Kasumi-1 (cell line): ENCODE data around the gene PDE11A.
"Not testable (repeated sequence)": the region's sequence is repeated elsewhere in the genome, so short reads cannot be mapped to it uniquely, and the experiment has no call there.

Experiments
- DNase-seq, 2 experiments: peaks; one replicate each; lab custom pipeline; 2025; lab: John Stamatoyannopoulos, UW

PDE11A gene

DNA sequence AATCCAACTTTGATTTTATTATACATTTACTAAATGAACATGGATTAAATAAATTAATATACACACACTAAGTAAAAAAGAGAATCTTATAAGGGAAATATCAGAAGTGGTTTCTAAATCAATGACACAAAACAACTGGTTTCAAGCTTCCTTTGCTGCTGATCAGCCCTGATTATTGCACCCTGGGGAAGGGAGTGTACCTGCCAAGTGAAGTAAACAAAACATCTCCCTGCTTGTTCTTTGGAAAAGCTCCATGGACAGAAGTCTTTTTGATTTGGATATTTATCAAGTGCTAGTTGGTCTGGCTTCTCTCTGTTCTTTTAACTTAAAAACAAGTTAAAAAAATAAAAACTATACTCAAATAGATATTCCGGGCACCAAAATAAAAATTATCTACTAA, 190.1 kb downstream of the PDE11A start:
- no peak for DNase-seq

DNA sequence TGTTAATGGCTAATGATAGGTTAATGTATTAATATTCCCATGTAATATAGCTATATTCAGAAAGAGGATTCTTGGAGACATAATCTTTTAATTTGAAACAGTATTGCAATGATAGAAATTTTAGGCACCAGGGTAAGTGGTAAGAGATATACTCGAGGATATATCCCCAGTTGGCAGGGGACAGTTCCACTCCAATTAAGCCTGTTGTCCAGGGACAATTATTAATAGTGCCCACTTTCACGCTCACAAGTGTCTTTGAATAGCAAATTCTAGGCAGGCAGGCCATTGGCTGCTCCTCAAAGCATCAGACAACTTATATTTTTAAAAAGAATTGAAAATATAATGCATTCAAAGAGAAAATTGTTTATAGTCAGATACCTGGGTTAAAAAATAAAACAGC, 190.7 kb downstream of the PDE11A start:
- no peak for DNase-seq

DNA sequence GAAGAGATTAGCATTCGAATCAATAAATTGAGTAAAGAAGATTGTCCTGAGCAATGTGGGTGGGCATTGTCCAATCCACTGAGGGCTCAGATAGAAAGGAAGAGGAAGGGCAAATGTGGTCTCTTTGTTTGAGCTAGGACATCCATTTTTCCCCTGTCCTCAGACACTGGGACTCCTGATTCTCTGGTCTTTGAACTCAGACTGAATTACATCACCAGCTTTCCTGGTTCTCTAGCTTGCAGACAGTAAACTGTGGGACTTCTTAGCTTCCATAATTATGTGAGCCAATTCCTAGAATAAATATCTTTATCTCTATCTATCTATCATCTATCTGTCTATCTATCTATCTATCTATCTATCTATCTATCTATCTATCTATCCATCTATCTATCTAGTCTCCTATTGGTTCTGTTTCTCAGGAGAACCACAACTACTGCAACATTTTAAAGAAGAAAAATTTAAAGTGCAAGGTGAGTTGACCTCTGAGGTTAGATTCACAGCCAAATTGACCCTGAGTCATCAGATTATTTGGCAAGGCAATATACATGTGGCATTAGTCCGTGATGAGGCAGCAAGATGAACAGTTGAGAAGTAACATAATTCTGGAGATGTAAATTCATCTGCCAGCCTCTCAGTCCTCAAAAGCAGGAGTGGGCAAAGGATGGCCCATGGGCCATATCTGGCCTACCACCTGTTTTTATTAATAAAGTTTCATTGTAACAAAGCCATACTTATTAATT, 191.4 kb downstream of the PDE11A start:
- no peak for DNase-seq

DNA sequence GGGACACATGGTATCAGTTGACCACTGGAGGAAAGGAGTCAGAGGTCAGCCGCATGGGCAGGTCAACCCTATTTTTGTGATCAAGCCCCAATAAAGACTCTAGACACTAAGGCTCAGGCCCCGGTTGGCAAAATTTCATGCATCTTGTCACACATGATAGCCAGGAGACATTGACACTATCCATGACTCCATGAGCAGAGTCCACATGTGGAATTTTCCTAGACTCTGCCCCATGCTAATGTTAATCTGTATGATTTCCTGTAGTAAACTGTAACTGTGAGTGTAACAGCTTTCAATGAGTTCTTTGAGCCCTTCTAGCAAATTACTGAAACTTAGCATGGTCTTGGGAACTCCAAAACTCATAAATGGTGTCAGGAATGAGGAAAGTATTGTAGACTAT, 192.3 kb downstream of the PDE11A start:
- no peak for DNase-seq

DNA sequence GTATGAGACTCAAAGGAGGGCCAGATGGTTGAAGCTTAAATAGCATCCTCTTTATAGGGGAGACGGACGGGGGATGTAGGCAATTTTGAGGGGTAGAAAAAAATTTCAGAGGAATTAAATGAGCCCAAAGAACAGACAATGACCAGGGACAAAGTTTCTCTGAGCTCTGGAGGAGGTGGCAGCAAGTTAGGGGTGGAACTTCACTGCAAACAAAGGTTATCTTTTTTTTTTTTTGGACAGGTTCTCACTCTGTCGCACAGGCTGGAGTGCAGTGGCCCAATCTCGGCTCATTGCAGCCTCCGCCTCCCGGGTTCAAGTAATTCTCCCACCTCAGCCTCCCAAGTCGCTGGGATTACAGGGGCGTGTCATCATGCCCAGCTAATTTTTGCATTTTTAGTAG, 195.6 kb downstream of the PDE11A start:
- no peak for DNase-seq

DNA sequence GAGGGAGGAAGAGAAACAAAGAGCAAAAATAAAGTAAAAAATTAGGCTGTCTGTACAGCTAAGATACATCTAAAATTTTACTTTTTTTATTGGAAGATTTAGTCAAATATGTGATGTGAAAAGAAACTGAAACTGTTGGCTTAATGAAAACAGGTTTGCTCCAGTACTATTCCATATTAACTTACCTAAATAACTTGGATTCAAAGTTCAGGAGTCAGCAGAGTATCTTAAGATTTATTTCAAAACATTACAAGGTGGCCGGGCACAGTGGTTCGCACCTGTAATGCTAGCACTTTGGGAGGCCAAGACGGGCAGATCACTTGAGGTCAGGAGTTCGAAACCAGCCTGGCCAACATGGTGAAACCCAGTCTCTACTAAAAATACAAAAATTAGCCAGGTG, 197.9 kb downstream of the PDE11A start:
- DNase-seq, result no peak

DNA sequence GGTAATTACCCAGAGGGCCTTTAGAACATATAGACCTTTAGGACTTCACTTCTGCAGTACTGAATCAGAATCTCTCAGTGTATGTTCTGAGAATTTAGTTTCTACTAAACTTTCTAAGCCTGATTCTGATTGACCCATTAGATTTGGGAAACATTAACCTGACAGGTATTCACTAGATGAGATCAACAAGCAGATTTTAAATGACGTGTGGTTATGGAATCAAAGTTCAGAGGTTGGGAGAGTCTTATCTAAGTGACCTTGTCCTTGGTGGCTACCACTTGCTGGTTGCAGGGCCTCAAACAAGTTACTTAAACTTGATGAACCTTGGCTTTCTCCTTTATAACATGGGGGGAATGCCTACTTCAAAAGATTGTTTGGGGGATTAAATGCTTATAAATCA, 198.7 kb downstream of the PDE11A start:
- DNase-seq, result no peak

DNA sequence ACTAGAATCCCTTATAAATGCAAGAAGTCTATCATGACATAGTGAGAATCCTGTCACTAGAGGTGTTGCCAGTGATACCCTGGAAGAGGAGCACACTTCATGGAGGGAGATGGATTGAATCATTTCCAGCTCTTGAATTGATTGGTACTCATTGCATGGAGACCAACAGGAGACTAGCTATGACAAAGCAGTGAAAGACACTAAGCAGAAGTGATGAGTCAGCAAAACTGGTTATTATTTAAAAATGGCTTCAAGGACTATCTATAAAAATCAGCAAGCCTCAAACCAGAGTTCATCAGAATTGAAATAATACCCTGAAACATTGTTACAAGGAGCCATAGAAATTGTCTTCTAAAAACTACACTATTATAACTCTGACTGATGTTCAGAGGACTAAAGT, 200.3 kb downstream of the PDE11A start:
- no peak for DNase-seq

DNA sequence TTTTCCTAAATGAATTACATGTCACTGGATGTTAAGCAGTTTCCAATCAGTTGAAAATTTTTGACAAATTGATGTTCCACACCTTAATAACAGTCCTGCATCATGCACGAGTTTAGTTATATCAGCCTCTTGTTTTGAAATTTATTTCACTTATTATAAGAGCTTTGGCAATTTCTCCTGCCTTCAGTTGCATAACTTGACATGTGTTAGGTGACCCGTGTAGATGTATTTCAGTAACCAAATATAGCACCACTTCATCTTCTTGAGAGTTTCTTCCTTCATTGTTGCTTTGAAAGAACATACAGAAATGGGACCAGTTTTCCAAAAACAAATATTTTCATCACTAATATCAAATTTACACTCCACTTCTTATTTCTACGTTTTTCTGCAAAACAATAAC, 202.7 kb downstream of the PDE11A start:
- DNase-seq, result no peak

DNA sequence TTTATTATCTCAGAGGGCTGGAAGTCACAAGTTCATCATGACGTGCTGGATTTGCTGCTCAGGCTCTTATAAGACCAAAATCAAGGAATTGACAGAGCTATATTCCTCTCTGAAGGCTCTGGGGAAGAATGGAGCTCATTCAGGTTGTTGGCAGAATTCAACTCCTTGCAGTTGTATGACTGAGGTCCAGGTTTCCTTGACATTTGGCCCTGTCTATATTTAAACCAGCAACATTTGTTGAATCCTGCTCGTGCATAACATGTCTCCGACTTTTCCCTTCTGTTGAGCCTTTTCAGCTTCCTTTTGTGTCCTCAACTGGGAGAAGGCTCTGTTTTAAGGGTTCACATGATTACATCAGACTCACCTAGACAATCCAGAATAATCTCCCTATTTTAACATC, 203.4 kb downstream of the PDE11A start:
- DNase-seq, result no peak

DNA sequence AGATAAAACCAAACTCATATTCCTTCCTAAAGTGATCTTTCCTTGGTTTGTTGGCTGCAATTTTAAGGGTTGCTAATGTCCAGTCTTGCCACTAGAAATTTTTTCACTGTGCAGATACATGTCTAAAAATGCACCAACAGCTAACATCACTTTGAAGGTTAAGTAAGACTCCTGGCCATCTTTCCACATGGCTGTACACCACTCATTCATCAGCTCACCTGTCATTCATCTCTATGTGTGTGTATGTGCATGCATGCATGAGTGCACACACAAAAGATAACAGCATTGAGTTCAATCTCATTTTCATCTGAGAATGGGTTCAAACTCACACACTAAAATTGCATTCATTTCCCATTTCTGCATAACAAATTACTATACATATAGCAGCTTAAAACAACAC, 203.8 kb downstream of the PDE11A start:
- DNase-seq, result no peak

DNA sequence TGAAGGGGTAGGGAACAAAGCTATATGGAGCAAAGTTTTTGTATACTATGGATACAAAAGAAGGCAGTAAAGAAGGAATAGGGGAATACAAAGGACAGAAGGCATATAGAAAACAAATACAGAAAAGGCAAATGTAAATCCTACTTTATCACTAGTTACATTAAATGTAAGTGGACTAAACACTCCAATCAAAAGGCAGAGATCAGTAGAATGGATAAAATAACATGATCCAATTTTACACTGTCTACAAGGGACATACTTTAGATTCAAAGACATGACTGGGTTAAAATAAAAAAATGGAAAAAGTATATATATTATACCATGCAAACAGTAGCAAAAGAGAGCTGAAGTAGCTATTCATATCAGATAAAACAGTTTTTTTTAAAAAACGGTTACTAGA, 215.0 kb downstream of the PDE11A start:
- DNase-seq, result no peak

DNA sequence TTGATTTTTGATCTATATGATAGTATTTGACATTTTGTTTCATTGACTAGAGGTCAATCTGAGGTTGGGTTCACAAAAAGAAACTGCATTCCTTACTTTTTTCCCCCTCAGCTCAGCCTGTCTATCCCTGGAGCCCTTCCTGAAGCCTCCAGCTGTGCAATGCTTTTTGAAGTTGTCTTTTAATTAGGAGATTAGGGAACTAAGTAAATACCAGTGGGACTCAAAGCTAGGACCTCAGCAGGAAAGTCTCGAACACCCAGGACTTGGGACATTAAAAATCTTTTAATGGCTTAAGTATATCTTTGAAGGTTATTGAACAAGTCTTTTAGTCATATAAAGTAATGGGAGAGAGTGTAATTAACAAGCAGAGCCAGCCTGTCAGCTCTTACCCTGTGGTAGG, 220.2 kb downstream of the PDE11A start:
- DNase-seq, result no peak

DNA sequence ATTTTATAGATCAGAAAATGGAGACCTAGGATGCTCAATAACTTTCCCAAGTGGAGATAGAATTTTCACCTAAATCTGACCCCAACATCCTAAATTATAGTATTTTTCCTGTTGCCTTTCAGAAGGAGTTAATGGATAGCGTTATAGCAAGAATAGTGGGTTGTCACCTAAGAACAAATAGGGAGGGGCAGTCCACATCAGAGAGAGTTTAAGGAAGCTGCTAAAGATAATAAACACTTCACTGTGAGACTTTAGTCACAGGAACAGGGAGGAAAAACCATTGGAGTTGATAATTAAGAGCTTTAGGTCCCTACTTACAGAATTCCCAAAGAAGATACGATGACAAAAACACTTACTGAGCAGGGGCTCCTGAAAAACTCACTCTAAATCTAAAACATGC, 229.4 kb downstream of the PDE11A start:
- no peak for DNase-seq

DNA sequence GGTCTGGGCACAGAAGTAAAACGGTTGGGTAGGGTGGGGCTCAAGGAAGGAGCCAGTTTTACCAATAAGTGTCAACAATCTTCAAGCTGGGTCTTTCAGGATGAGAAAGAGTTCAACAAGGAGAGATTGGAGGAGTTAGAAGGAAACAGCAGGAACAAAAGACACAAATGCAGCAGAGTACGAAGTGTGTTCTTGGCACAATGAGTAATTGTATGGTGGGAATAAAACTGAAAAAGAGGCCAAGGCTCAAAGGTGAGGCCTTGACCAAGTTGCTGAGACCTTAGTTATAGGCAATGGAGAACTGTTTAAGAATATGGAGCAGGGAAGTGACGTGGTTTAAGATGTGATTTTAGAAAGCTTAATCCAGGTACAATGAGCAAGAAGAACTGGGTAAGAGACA, 230.3 kb downstream of the PDE11A start:
- no peak for DNase-seq

DNA sequence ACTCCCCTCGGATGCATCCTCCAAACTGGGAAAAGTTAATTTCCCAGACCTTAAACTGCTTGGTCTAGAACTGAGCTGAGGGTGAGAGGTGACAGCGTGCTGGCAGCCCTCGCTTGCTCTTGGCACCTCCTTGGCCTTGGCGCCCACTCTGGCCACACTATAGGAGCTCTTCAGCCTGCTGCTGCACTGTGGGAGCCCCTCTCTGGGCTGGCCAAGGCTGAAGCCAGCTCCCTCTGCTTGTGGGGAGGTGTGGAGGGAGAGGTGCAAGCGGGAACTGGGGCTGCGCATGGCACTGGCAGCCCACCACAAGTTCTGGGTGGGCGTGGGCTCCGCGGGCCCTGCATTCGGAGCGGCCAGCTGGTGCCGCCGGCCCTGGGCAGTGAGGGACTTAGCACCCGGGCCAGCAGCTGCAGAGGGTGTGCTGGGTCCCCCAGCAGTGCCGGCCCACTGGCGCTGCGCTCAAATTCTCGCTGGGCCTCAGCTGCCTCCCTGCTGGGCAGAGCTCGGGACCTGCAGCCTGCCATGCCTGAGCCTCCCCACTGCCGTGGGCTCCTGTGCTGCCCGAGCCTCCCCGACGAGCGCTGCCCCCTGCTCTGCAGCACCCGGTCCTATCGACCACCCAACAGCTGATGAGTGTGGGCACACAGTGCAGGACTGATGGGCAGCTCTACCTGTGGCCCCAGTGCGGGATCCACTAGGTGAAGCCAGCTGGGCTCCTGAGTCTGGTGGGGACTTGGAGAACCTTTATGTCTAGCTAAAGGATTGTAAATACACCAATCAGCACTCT, 237.0 kb downstream of the PDE11A start:
- DNase-seq, result not testable (repeated sequence)

DNA sequence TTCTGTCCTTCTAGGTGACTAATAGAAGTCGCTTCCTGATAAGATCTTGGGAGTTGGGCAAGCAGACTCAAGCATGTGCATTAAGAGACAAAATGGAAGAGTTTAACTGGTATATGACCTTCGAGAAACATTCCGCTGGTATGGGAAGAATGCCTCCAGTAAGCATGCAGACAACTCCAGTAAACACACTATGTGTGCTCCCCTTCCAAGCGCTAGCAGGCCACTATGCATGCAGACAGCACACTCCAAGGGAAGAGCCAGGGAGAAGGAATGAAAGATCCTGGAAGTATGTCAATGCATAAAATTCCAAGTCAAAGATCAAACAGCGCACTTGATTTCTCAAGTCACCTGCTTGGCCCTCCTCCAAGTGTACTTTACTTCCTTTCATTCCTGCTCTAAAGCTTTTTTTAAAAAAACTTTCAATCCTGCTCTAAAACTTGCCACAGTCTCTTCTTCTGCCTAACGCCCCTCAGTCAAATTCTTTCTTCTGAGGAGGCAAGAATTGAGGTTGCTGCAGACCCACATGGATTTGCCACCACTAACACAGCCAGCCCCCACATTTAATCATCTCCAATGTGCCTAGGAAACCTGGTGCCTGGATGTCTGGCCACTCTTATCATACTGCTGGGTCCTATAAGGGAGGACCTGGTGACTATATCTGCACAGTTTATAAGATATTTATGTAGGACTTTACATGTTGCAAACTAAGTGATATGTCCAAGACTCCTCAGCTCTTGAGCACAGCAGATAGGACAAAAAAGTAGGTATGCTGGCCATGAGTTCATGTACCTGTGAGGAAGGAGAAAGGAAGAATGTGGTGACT, 239.8 kb downstream of the PDE11A start:
- no peak for DNase-seq

DNA sequence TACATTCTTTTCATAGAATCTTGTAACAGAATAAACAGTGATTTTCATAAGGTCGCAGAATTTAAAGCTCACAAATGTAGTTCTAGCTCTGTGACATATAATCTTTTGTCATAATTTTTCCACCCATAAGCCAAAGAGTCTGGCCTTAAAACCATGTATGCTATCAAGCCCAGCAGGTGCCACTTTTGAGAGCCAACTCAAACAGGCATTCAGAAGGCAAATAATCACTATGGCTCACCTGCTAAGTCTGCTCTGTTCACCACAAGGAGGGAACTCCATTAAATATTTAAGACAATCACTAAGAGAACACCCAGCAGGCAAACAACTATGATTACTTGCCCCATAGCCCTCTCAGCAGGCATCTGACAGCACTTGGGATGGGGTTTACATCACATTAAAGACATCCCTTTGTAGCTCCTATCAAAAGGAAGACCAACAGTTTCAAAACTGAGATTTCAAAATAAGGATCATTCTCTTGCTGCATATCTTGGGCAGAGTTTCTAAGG, 241.6 kb downstream of the PDE11A start:
- DNase-seq, result no peak

DNA sequence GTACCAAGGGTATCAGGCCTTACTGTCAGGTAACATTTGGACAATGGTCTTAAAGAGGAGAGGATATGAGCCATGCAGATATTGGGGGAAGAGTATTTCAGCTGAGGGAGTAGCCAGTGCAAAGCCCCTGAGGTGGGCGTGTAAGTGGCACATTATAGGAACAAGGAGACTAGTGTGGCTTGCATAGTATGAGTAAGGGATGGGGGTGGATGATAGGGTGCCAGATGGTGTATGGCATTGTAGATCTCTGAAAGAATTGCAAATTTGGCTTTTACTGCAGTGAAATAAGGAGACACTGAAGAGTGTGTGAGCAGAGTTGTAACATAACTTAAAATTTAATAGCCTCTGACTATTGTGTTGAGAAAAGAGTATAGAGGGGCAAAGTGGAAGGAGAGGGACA, 244.0 kb downstream of the PDE11A start:
- DNase-seq, result no peak

DNA sequence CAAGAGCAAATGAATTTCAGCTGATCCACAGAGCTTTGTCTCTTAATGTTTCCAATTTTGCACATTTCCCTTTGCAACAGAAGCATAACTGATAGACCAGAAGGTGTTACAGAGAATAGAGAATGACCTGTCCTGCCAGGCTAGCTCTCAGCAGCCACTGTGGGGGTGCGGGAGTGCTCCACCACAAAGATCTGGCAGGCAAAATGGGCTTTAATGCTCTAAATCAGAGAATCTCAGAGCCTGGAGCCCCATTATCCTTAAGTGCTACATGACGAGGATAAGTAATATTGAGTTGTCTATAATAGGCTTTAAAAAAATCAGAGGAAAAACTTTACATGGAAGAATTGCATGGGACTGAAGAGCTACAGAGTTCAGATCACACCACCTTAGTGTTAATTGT, 245.7 kb downstream of the PDE11A start:
- DNase-seq, result no peak

DNA sequence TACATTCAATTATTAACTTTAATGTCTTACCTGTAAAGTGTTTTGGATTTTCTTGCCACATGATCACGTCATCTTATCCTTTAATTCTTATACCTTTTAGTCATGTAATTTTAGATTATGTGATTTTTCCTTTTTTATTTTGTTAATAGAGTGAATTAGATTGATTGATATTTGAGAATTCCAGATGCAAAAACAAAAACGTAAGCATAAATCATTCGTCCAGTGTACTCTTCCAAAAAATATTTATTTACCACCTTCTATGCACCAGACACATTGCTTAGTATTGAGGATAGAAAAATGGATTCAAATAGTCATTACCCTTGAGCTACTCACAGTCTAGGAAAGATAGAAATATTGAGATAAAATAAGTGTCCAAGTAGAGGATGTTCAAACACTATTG, 249.6 kb downstream of the PDE11A start:
- no peak for DNase-seq

DNA sequence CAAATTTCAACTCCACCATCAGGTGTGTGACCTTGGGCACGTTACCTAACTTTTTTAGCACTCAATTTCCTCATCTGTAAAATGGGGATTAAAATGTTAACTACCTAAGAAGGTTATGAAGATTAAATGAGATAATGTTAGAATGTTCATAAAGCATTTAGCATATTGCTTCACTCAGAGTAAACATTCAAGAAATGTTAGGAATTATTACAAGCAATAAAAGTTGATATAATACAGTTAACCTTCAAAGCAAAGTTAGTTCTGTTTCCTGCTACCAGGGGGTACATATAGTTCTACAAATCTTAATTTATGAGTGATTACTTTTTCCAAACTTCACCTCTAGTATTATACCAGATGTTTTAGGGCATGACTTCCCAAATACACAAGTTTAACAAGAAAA, 254.2 kb downstream of the PDE11A start:
- DNase-seq, result no peak

DNA sequence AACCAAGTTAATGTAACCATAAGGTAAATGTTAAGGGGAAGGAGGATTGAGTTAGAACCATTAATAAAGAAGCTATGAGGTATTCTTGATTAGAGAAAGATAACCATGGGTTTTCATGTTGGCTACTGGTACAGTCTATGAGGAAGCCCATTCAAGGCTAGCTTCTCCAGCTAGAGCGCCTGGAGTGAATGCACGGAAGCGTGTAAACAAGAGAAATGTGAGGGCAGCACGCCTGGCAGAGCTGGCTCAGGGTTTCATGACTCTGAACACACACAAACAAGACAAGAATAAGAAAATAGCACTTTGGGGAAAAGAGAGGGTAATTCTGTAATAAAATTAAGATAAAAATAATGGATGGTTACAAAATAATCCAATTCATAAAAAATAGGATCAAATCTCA, 255.3 kb downstream of the PDE11A start:
- DNase-seq, result no peak
